ENCODE results near the gene NBR1.
"Not testable (repeated sequence)": the region's sequence is repeated elsewhere in the genome, so short reads cannot be mapped to it uniquely, and the experiment has no call there.

The NBR1 gene

GRCh38 chr17:43146649-43147048, 24.4 kb upstream of the NBR1 start:
- no peaks in the 10 kb centered on the region for H3K36me3 ChIP-seq (ENCODE audit: low read length)
- no peaks in the 10 kb centered on the region; the same call in 1 of the 2 replicates for H3F3A ChIP-seq (ENCODE audit: insufficient read depth)
- H3K4me3 ChIP-seq (ENCODE audit: insufficient read depth, low read length, poor library complexity, severe bottlenecking) = no peak overlapping the region
- H2AFZ ChIP-seq (ENCODE audit: low read depth, low read length, severe bottlenecking) = no peak overlapping the region
- no peak overlapping the region for H3K9ac ChIP-seq (ENCODE audit: low read length)
- H3K9me3 ChIP-seq (ENCODE audit: insufficient read depth, low read length) = no peaks in the 10 kb centered on the region
- H4K20me1 ChIP-seq (ENCODE audit: low read depth, low read length) = no peaks in the 10 kb centered on the region
- no peaks in the 10 kb centered on the region for H3K27me3 ChIP-seq (ENCODE audit: low read length)
- H3K9me2 ChIP-seq (replicated peaks; ENCODE audit: insufficient read depth, low read length) = no peaks in the 10 kb centered on the region
- no peak for TF ChIP-seq CTCF (IDR thresholded peaks at IDR 0.05; ENCODE audit: insufficient read depth, low read length, poor library complexity, severe bottlenecking)
- no peak for TF ChIP-seq EZH2phosphoT487 (conservative IDR thresholded peaks at IDR 0.05; ENCODE audit: low read length)
- H3K4me2 ChIP-seq (ENCODE audit: low read depth, low read length, poor library complexity, severe bottlenecking) = no peak overlapping the region
- no peaks in the 10 kb centered on the region for H3K79me2 ChIP-seq (ENCODE audit: insufficient read depth, low read length)
- no peak overlapping the region for H3K27ac ChIP-seq (ENCODE audit: low read depth, low read length)

GRCh38 chr17:43151880-43152456, 19.0 kb upstream of the NBR1 start:
- H3K27ac ChIP-seq (ENCODE audit: low read depth, low read length) = no peak overlapping the region
- H3K9ac ChIP-seq (ENCODE audit: low read length) = no peak overlapping the region
- no peaks in the 10 kb centered on the region for H3K9me2 ChIP-seq (replicated peaks; ENCODE audit: insufficient read depth, low read length)
- no peaks in the 10 kb centered on the region for H3K27me3 ChIP-seq (ENCODE audit: low read length)
- H3K4me3 ChIP-seq (ENCODE audit: insufficient read depth, low read length, poor library complexity, severe bottlenecking) = no peak overlapping the region
- H3K4me2 ChIP-seq (ENCODE audit: low read depth, low read length, poor library complexity, severe bottlenecking) = no peak overlapping the region
- no peaks in the 10 kb centered on the region for H3K79me2 ChIP-seq (ENCODE audit: insufficient read depth, low read length)
- H4K20me1 ChIP-seq (ENCODE audit: low read depth, low read length) = no peaks in the 10 kb centered on the region
- TF ChIP-seq CTCF (IDR thresholded peaks at IDR 0.05; ENCODE audit: insufficient read depth, low read length, poor library complexity, severe bottlenecking) (no peak), EZH2phosphoT487 (conservative IDR thresholded peaks at IDR 0.05; ENCODE audit: low read length) (no peak)
- no peaks in the 10 kb centered on the region for H3K36me3 ChIP-seq (ENCODE audit: low read length)
- H3F3A ChIP-seq (ENCODE audit: insufficient read depth) = no peaks in the 10 kb centered on the region
- no peak overlapping the region for H2AFZ ChIP-seq (ENCODE audit: low read depth, low read length, severe bottlenecking)
- H3K9me3 ChIP-seq (ENCODE audit: insufficient read depth, low read length) = no peaks in the 10 kb centered on the region

GRCh38 chr17:43153197-43153835, 17.7 kb upstream of the NBR1 start:
- not testable (repeated sequence) for H3K4me2 ChIP-seq (ENCODE audit: low read depth, low read length, poor library complexity, severe bottlenecking); H3K79me2 ChIP-seq (ENCODE audit: insufficient read depth, low read length)

GRCh38 chr17:43155666-43156065, 15.3 kb upstream of the NBR1 start:
- H2AFZ ChIP-seq (ENCODE audit: low read depth, low read length, severe bottlenecking) = no peak overlapping the region
- TF ChIP-seq CTCF (IDR thresholded peaks at IDR 0.05; ENCODE audit: insufficient read depth, low read length, poor library complexity, severe bottlenecking) (no peak), EZH2phosphoT487 (conservative IDR thresholded peaks at IDR 0.05; ENCODE audit: low read length) (no peak)
- no peaks in the 10 kb centered on the region for H4K20me1 ChIP-seq (ENCODE audit: low read depth, low read length)
- H3K79me2 ChIP-seq (ENCODE audit: insufficient read depth, low read length) = no peaks in the 10 kb centered on the region
- H3F3A ChIP-seq (ENCODE audit: insufficient read depth) = peaks cover 3% of the 10 kb centered on the region; the same call in 1 of the 2 replicates
- H3K27me3 ChIP-seq (ENCODE audit: low read length) = no peaks in the 10 kb centered on the region
- no peak overlapping the region for H3K9ac ChIP-seq (ENCODE audit: low read length)
- H3K9me2 ChIP-seq (replicated peaks; ENCODE audit: insufficient read depth, low read length) = no peaks in the 10 kb centered on the region
- no peak overlapping the region for H3K4me2 ChIP-seq (ENCODE audit: low read depth, low read length, poor library complexity, severe bottlenecking)
- H3K4me3 ChIP-seq (ENCODE audit: insufficient read depth, low read length, poor library complexity, severe bottlenecking) = no peak overlapping the region
- no peak overlapping the region for H3K27ac ChIP-seq (ENCODE audit: low read depth, low read length)
- H3K36me3 ChIP-seq (ENCODE audit: low read length) = no peaks in the 10 kb centered on the region
- H3K9me3 ChIP-seq (ENCODE audit: insufficient read depth, low read length) = no peaks in the 10 kb centered on the region

More at GRCh38 chr17:43153197-43153835, 17.7 kb upstream of the NBR1 start:
- H3F3A ChIP-seq (ENCODE audit: insufficient read depth); H2AFZ ChIP-seq (ENCODE audit: low read depth, low read length, severe bottlenecking); H3K27me3 ChIP-seq (ENCODE audit: low read length); H3K27ac ChIP-seq (ENCODE audit: low read depth, low read length); H3K9me2 ChIP-seq (replicated peaks; ENCODE audit: insufficient read depth, low read length); H3K9me3 ChIP-seq (ENCODE audit: insufficient read depth, low read length); H4K20me1 ChIP-seq (ENCODE audit: low read depth, low read length); H3K4me3 ChIP-seq (ENCODE audit: insufficient read depth, low read length, poor library complexity, severe bottlenecking); H3K9ac ChIP-seq (ENCODE audit: low read length); H3K36me3 ChIP-seq (ENCODE audit: low read length): not testable (repeated sequence)

- not testable (repeated sequence) for H3K9ac ChIP-seq (ENCODE audit: low read length); H3K9me2 ChIP-seq (replicated peaks; ENCODE audit: insufficient read depth, low read length); H3K79me2 ChIP-seq (ENCODE audit: insufficient read depth, low read length); H3K27ac ChIP-seq (ENCODE audit: low read depth, low read length); H3K4me2 ChIP-seq (ENCODE audit: low read depth, low read length, poor library complexity, severe bottlenecking); H3K36me3 ChIP-seq (ENCODE audit: low read length); H3F3A ChIP-seq (ENCODE audit: insufficient read depth); H3K27me3 ChIP-seq (ENCODE audit: low read length); H3K9me3 ChIP-seq (ENCODE audit: insufficient read depth, low read length); H3K4me3 ChIP-seq (ENCODE audit: insufficient read depth, low read length, poor library complexity, severe bottlenecking); H2AFZ ChIP-seq (ENCODE audit: low read depth, low read length, severe bottlenecking); H4K20me1 ChIP-seq (ENCODE audit: low read depth, low read length)
Measured at GRCh38 chr17:43159232-43159631, 11.8 kb upstream of the NBR1 start.

Data from SU-DHL-6 (cell line).